ENCODE results near the gene DUSP2.
"Not testable (repeated sequence)": the region's sequence is repeated elsewhere in the genome, so short reads cannot be mapped to it uniquely, and the experiment has no call there.

DUSP2 gene

GRCh38 chr2:96163415-96163767 is 18.2 kb upstream of the DUSP2 start:
- no peak for DNase-seq

GRCh38 chr2:96161898-96162297 is 16.7 kb upstream of the DUSP2 start:
- no peak for DNase-seq

- DNase-seq, result not testable (repeated sequence)
Measured at GRCh38 chr2:96160366-96160765, 15.1 kb upstream of the DUSP2 start.

- DNase-seq, result no peak
Measured at GRCh38 chr2:96159084-96159830, 14.0 kb upstream of the DUSP2 start.

- DNase-seq, result no peak
Measured at GRCh38 chr2:96158554-96158940, 13.3 kb upstream of the DUSP2 start.

- DNase-seq, result no peak
Measured at GRCh38 chr2:96157649-96158553, 12.7 kb upstream of the DUSP2 start.

GRCh38 chr2:96156926-96157648 is 11.8 kb upstream of the DUSP2 start:
- DNase-seq, result no peak

- no peak for DNase-seq
Measured at GRCh38 chr2:96156011-96156820, 11.0 kb upstream of the DUSP2 start.

- no peak for DNase-seq
Measured at GRCh38 chr2:96154506-96155380, 9.5 kb upstream of the DUSP2 start.

GRCh38 chr2:96153991-96154431 is 8.8 kb upstream of the DUSP2 start:
- no peak for DNase-seq

- no peak for DNase-seq
Measured at GRCh38 chr2:96153291-96153713, 8.1 kb upstream of the DUSP2 start.

- no peak for DNase-seq
Measured at GRCh38 chr2:96152304-96153161, 7.3 kb upstream of the DUSP2 start.

- DNase-seq, result no peak
Measured at GRCh38 chr2:96151595-96152303, 6.5 kb upstream of the DUSP2 start.

GRCh38 chr2:96150791-96151594 is 5.8 kb upstream of the DUSP2 start:
- DNase-seq, result no peak

- no peak for DNase-seq
Measured at GRCh38 chr2:96150007-96150640, 4.9 kb upstream of the DUSP2 start.

- DNase-seq, result peak in 35 of 56 donors; percentile 10 to 83 (median 47)
Measured at GRCh38 chr2:96148410-96149217, 3.4 kb upstream of the DUSP2 start.
